ENCODE results near the gene MASP1. TPM values are rescaled to one million over a fixed set of nuclear protein-coding genes. Genes with fewer than 3 reads are reported as not detected.

Gene MASP1
- polyA plus RNA-seq, 1 donor from 2014 or later, result 0.19 TPM

GRCh38 chr3:187274315-187274976 is 17.1 kb downstream of the MASP1 start:
- Histone ChIP-seq H3K79me2 (replicated peaks; ENCODE audit: insufficient read depth, low read length) (no peaks in the 10 kb centered on the region), H2AFZ (ENCODE audit: low read depth, low read length) (no peak overlapping the region), H3K9me2 (ENCODE audit: insufficient read depth, low read length) (no peaks in the 10 kb centered on the region), H3K9me3 (ENCODE audit: low read length) (no peaks in the 10 kb centered on the region), H3K36me3 (ENCODE audit: insufficient read depth, low read length) (no peaks in the 10 kb centered on the region), H3F3A (ENCODE audit: insufficient read depth, low read length, poor library complexity, severe bottlenecking) (no peaks in the 10 kb centered on the region), H4K20me1 (ENCODE audit: insufficient read depth) (no peaks in the 10 kb centered on the region), H3K4me3 (ENCODE audit: low read length) (no peak overlapping the region), H3K4me2 (ENCODE audit: low read length) (no peak overlapping the region), H3K27me3 (ENCODE audit: insufficient read depth, low read depth, low read length) (no peaks in the 10 kb centered on the region), H3K9ac (ENCODE audit: low read length) (no peak overlapping the region), H3K27ac (ENCODE audit: low read length) (no peak overlapping the region)
- TF ChIP-seq SMC3 (conservative IDR thresholded peaks at IDR 0.05; ENCODE audit: poor library complexity), result no peak
- no peak for TF ChIP-seq POLR2AphosphoS5 (IDR thresholded peaks at IDR 0.05)
- no peak for TF ChIP-seq EP300 (conservative IDR thresholded peaks at IDR 0.05; ENCODE audit: poor library complexity, severe bottlenecking)
- no peak for TF ChIP-seq TAF1 (IDR thresholded peaks at IDR 0.05; ENCODE audit: low read depth)
- TF ChIP-seq RAD21 (conservative IDR thresholded peaks at IDR 0.05), result no peak
- TF ChIP-seq REST (IDR thresholded peaks at IDR 0.05; ENCODE audit: borderline replicate concordance), result no peak
- TF ChIP-seq, protein P1, sequence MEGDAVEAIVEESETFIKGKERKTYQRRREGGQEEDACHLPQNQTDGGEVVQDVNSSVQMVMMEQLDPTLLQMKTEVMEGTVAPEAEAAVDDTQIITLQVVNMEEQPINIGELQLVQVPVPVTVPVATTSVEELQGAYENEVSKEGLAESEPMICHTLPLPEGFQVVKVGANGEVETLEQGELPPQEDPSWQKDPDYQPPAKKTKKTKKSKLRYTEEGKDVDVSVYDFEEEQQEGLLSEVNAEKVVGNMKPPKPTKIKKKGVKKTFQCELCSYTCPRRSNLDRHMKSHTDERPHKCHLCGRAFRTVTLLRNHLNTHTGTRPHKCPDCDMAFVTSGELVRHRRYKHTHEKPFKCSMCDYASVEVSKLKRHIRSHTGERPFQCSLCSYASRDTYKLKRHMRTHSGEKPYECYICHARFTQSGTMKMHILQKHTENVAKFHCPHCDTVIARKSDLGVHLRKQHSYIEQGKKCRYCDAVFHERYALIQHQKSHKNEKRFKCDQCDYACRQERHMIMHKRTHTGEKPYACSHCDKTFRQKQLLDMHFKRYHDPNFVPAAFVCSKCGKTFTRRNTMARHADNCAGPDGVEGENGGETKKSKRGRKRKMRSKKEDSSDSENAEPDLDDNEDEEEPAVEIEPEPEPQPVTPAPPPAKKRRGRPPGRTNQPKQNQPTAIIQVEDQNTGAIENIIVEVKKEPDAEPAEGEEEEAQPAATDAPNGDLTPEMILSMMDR (IDR thresholded peaks at IDR 0.05; ENCODE audit: poor library complexity, severe bottlenecking), result no peak
- TF ChIP-seq MXI1 (conservative IDR thresholded peaks at IDR 0.05; ENCODE audit: poor library complexity, severe bottlenecking), result no peak
- no peak for TF ChIP-seq EZH2 (IDR thresholded peaks at IDR 0.05; ENCODE audit: borderline replicate concordance, insufficient read depth, low read length, poor library complexity, severe bottlenecking)

GRCh38 chr3:187271582-187271981 is 20.0 kb downstream of the MASP1 start:
- TF ChIP-seq MXI1 (conservative IDR thresholded peaks at IDR 0.05; ENCODE audit: poor library complexity, severe bottlenecking) (no peak), SMC3 (conservative IDR thresholded peaks at IDR 0.05; ENCODE audit: poor library complexity) (no peak), POLR2AphosphoS5 (IDR thresholded peaks at IDR 0.05) (no peak), REST (IDR thresholded peaks at IDR 0.05; ENCODE audit: borderline replicate concordance) (no peak), TAF1 (IDR thresholded peaks at IDR 0.05; ENCODE audit: low read depth) (no peak), RAD21 (conservative IDR thresholded peaks at IDR 0.05) (no peak), EP300 (conservative IDR thresholded peaks at IDR 0.05; ENCODE audit: poor library complexity, severe bottlenecking) (no peak), EZH2 (IDR thresholded peaks at IDR 0.05; ENCODE audit: borderline replicate concordance, insufficient read depth, low read length, poor library complexity, severe bottlenecking) (no peak)
- TF ChIP-seq, protein P1 (IDR thresholded peaks at IDR 0.05; ENCODE audit: poor library complexity, severe bottlenecking), result no peak
- H3F3A ChIP-seq (ENCODE audit: insufficient read depth, low read length, poor library complexity, severe bottlenecking), result no peaks in the 10 kb centered on the region
- H3K4me2 ChIP-seq (ENCODE audit: low read length), result no peak overlapping the region
- H3K27ac ChIP-seq (ENCODE audit: low read length), result no peak overlapping the region
- H3K36me3 ChIP-seq (ENCODE audit: insufficient read depth, low read length), result no peaks in the 10 kb centered on the region
- H3K27me3 ChIP-seq (ENCODE audit: insufficient read depth, low read depth, low read length), result no peaks in the 10 kb centered on the region
- H3K9me3 ChIP-seq (ENCODE audit: low read length), result peaks cover 3% of the 10 kb centered on the region
- H3K9ac ChIP-seq (ENCODE audit: low read length), result no peak overlapping the region
- H3K4me3 ChIP-seq (ENCODE audit: low read length), result no peak overlapping the region
- no peak overlapping the region for H2AFZ ChIP-seq (ENCODE audit: low read depth, low read length)
- no peaks in the 10 kb centered on the region for H3K79me2 ChIP-seq (replicated peaks; ENCODE audit: insufficient read depth, low read length)
- no peaks in the 10 kb centered on the region for H4K20me1 ChIP-seq (ENCODE audit: insufficient read depth)
- H3K9me2 ChIP-seq (ENCODE audit: insufficient read depth, low read length), result no peaks in the 10 kb centered on the region

All from neural cell (in vitro differentiated cells).